Tibial artery (tissue), 4 donors: ENCODE results near the gene PRSS33.

ENCODE experiments used
- DNase-seq, 2 donors: peaks; one replicate each; pipeline ENCODE4 v3.0.0-alpha.2; 2019
- H3K27ac ChIP-seq, 2 donors: fragments of 200-600 bp; sonication (generic) in 1 of 2; 1 replicate in 1 of 2; 2 replicates in 1 of 2; pipeline ENCODE4 v1.5.1; 2018 to 2019; ENCODE audit warnings: mild to moderate bottlenecking in 1 of 2
- H3K27me3 ChIP-seq, 2 donors: fragments of 200-600 bp; sonication (generic) in 1 of 2; one replicate each; pipeline versions ENCODE4 v1.5.1 to v1.6.0; 2016 to 2019
- H3K36me3 ChIP-seq, 3 donors: fragments of 200-600 bp; sonication (generic) in 2 of 3; one replicate each; pipeline ENCODE4 v1.5.1; 2016 to 2019; ENCODE audit warnings: mild to moderate bottlenecking in 2 of 3
- H3K4me1 ChIP-seq, 4 donors: fragments of 200-600 bp; sonication (generic) in 2 of 4; 1 replicate in 3 of 4; 2 replicates in 1 of 4; pipeline ENCODE4 v1.5.1; 2016 to 2019
- H3K4me3 ChIP-seq, 2 donors: fragments of 200-600 bp; sonication (generic) in 1 of 2; 1 replicate in 1 of 2; 2 replicates in 1 of 2; pipeline ENCODE4 v1.5.1; 2018 to 2019; ENCODE audit warnings: mild to moderate bottlenecking in 2 of 2
- H3K9me3 ChIP-seq, 3 donors: fragments of 200-600 bp; sonication (generic) in 1 of 3; one replicate each; pipeline ENCODE4 v1.5.1; 2016 to 2019
- intact Hi-C: fragments of 100-400 bp; cut with DNase I; formaldehyde crosslinking; loops from one replicate; pipeline ENCODE4 v1.15.0; 2023; ENCODE audit warnings: low total_unique reads
- TF ChIP-seq, protein P1 (sequence below), 2 experiments: fragments of 200-600 bp in 1 of 2; fragments of 450-650 bp in 1 of 2; IDR thresholded peaks; one replicate each; pipeline ENCODE4 v1.5.1; 2017 to 2019; ENCODE audit warnings: antibody characterized with exemption in 2 of 2, mild to moderate bottlenecking in 1 of 2, moderate library complexity in 1 of 2

PRSS33 gene

GRCh38 chr16:2755158-2755557, 32.2 kb downstream of the PRSS33 start:
- H3K27me3 ChIP-seq: no peaks in the 10 kb centered on the region
- peaks cover 30 to 42% (median 31%) of the 10 kb centered on the region in 3 donors for H3K36me3 ChIP-seq
- intact Hi-C loops: no loop called here
- no peak overlapping the region for H3K27ac ChIP-seq
- no peak for DNase-seq
- TF ChIP-seq, protein P1, sequence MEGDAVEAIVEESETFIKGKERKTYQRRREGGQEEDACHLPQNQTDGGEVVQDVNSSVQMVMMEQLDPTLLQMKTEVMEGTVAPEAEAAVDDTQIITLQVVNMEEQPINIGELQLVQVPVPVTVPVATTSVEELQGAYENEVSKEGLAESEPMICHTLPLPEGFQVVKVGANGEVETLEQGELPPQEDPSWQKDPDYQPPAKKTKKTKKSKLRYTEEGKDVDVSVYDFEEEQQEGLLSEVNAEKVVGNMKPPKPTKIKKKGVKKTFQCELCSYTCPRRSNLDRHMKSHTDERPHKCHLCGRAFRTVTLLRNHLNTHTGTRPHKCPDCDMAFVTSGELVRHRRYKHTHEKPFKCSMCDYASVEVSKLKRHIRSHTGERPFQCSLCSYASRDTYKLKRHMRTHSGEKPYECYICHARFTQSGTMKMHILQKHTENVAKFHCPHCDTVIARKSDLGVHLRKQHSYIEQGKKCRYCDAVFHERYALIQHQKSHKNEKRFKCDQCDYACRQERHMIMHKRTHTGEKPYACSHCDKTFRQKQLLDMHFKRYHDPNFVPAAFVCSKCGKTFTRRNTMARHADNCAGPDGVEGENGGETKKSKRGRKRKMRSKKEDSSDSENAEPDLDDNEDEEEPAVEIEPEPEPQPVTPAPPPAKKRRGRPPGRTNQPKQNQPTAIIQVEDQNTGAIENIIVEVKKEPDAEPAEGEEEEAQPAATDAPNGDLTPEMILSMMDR (IDR thresholded peaks at IDR 0.05): no peak
- H3K4me1 ChIP-seq: peaks cover 0 to 52% (median 37%) of the 10 kb centered on the region in 4 donors
- peak overlapping the region; percentile 84 to 90 for H3K4me3 ChIP-seq
- no peaks in the 10 kb centered on the region for H3K9me3 ChIP-seq

GRCh38 chr16:2753733-2754020, 33.7 kb downstream of the PRSS33 start:
- no peaks in the 10 kb centered on the region for H3K9me3 ChIP-seq
- no peaks in the 10 kb centered on the region for H3K27me3 ChIP-seq
- H3K27ac ChIP-seq: peak overlapping the region; percentile 89 to 100
- peak overlapping the region; percentile 84 to 90 for H3K4me3 ChIP-seq
- no peak for DNase-seq
- intact Hi-C loops: loop anchor here (2.0 kb wide), 1 partner anchor 23 kb away; the partner anchor contains the start of gene ELOB
- TF ChIP-seq, protein P1 (IDR thresholded peaks at IDR 0.05): no peak
- peaks cover 0 to 52% (median 37%) of the 10 kb centered on the region in 4 donors for H3K4me1 ChIP-seq
- peaks cover 15 to 28% (median 16%) of the 10 kb centered on the region in 3 donors for H3K36me3 ChIP-seq

GRCh38 chr16:2752850-2753732, 34.3 kb downstream of the PRSS33 start:
- DNase-seq: peak; percentile 65 to 91
- peaks cover 9 to 22% (median 10%) of the 10 kb centered on the region in 3 donors for H3K36me3 ChIP-seq
- intact Hi-C loops: loop anchor here (2.0 kb wide), 1 partner anchor 24 kb away; the partner anchor contains the start of gene ELOB
- peak overlapping the region; percentile 84 to 90 for H3K4me3 ChIP-seq
- H3K27me3 ChIP-seq: no peaks in the 10 kb centered on the region
- H3K9me3 ChIP-seq: no peaks in the 10 kb centered on the region
- peak overlapping the region; percentile 89 to 100 for H3K27ac ChIP-seq
- TF ChIP-seq, protein P1 (IDR thresholded peaks at IDR 0.05): no peak
- peaks cover 0 to 52% (median 37%) of the 10 kb centered on the region in 4 donors for H3K4me1 ChIP-seq

DNA sequence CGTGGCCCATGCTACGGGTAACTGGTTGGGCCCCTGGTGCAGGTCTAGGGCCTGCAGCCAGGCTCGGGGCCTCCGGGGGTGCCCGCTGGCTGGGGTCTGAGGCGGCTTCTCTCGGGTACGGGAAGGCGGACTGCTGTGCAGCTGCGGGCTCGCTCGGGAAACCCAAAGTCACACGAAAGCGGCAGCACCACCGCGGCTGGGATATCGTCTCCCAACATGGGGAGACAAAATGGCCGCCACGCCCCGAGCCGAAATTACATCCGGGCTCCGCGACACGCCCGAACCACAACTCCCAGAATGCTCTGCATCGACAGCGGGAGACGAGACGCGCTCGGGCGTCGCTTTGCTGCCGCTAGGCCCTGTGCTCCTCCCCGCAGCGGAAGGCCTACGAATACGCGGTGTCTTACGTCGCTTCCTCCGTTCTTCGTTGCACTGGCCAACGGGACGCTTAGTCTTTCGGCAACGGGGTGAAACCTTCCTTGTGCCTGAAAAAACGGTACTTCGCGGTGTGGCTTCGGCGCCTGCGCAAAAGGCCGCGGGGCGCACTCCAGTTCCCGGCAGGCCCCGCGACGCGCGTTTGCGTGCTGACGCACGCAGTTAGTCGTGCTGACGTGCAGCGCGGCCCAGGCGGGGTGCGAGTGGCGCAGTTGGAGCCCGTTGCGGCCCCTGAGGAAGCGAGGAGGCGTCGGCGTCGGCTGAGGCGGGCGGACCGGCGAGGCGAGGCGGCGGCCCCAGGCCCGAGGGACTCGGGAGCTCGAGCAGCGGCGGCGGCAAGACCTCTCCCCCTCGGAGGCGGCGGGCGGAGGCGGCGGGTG, 35.1 kb downstream of the PRSS33 start, which contains the start of gene SRRM2:
Gene SRRM2 (plus strand): TSS at position 604 of the 815 bp plus-strand sequence. CDS start 3,727 bp downstream, outside the sequence.
- H3K4me1 ChIP-seq: peaks cover 0 to 45% (median 37%) of the 10 kb centered on the region in 4 donors
- H3K4me3 ChIP-seq: peak within 1 kb of the TSS; percentile 84 to 90
- TF ChIP-seq, protein P1 (IDR thresholded peaks at IDR 0.05): no peak
- H3K9me3 ChIP-seq: no peaks in the 10 kb centered on the region
- H3K36me3 ChIP-seq: peaks cover under 1 to 13% (median 1%) of the 10 kb centered on the region in 3 donors
- intact Hi-C loops: loop anchor here (2.0 kb wide), 1 partner anchor 25 kb away; the partner anchor contains the start of gene ELOB
- peak; percentile 93 to 97 for DNase-seq
- peak within 1 kb of the TSS; percentile 89 to 100 for H3K27ac ChIP-seq
- H3K27me3 ChIP-seq: no peaks in the 10 kb centered on the region

- TF ChIP-seq, protein P1 (IDR thresholded peaks at IDR 0.05): no peak
- Histone ChIP-seq H3K27me3 (no peaks in the 10 kb centered on the region), H3K36me3 (peaks cover 0 to 7% (median 0%) of the 10 kb centered on the region in 3 donors), H3K27ac (peak overlapping the region; percentile 89 to 100), H3K4me1 (peaks cover 0 to 39% (median 33%) of the 10 kb centered on the region in 4 donors), H3K9me3 (no peaks in the 10 kb centered on the region), H3K4me3 (peak overlapping the region; percentile 84 to 90)
- intact Hi-C loops: loop anchor here (2.0 kb wide), 1 partner anchor 25 kb away; the partner anchor contains the start of gene ELOB
- no peak for DNase-seq
These were observed 35.8 kb downstream of the PRSS33 start for GRCh38 chr16:2751577-2752034.
